H1 (cell line): ENCODE measurements around the gene GUCY1A1. TPM values are rescaled to one million over a fixed set of nuclear protein-coding genes. Genes with fewer than 3 reads are reported as not detected.

Experiments
- CTCF ChIA-PET: fragments of 300-600 bp; sonication (Branson Sonifier 250); formaldehyde crosslinking; loops from one replicate; lab custom pipeline; 2021; ENCODE audit not compliant: partially characterized antibody; lab: Charles Lee
- POLR2A ChIA-PET: fragments of 300-600 bp; sonication (Branson Sonifier 250); formaldehyde crosslinking; loops from one replicate; lab custom pipeline; 2021; ENCODE audit warnings: inconsistent platforms; ENCODE audit not compliant: partially characterized antibody; lab: Charles Lee
- DNase-seq, 2 experiments: peaks; one replicate each; pipeline versions ENCODE4 v3.0.0 to v3.0.0-alpha.2; 2010 to 2022; ENCODE audit warnings: low spot score in 2 of 2, low read depth in 1 of 2, mixed read lengths in 1 of 2
- FAIRE-seq: peaks from 2 replicates; lab custom pipeline; 2011; peaks lifted over from hg19 to GRCh38; lab: Jason Lieb, UNC
- H2AFZ ChIP-seq: 2 replicates; pipeline ENCODE4 v1.8.1; 2012; ENCODE audit warnings: low read length, inconsistent platforms
- H2AK5ac ChIP-seq: 2 replicates; pipeline ENCODE4 v1.6.1; 2013; ENCODE audit warnings: low read depth, low read length
- H2BK120ac ChIP-seq: replicated peaks from 2 replicates; pipeline ENCODE3; 2013; ENCODE audit warnings: low read depth, low read length, inconsistent platforms
- H2BK12ac ChIP-seq: 2 replicates; pipeline ENCODE4 v1.6.1; 2013; ENCODE audit warnings: low read depth, low read length
- H2BK15ac ChIP-seq: 2 replicates; pipeline ENCODE4 v1.6.1; 2013; ENCODE audit warnings: low read length
- H2BK20ac ChIP-seq: 2 replicates; pipeline ENCODE4 v1.6.1; 2013; ENCODE audit warnings: low read length
- H2BK5ac ChIP-seq: 2 replicates; pipeline ENCODE4 v1.6.1; 2013; ENCODE audit warnings: low read depth, low read length
- H3K14ac ChIP-seq: 2 replicates; pipeline ENCODE4 v1.6.1; 2013; ENCODE audit warnings: inconsistent platforms; ENCODE audit not compliant: insufficient read length
- H3K18ac ChIP-seq: 2 replicates; pipeline ENCODE4 v1.6.1; 2013; ENCODE audit warnings: low read length; ENCODE audit errors: extremely low read depth
- H3K23ac ChIP-seq: 2 replicates; pipeline ENCODE4 v1.6.1; 2013; ENCODE audit warnings: inconsistent platforms; ENCODE audit not compliant: insufficient read length
- H3K23me2 ChIP-seq: 2 replicates; pipeline ENCODE4 v1.6.1; 2013; ENCODE audit warnings: low read depth, low read length
- H3K27ac ChIP-seq: 2 replicates; pipeline ENCODE4 v1.6.1; 2011; ENCODE audit warnings: low read depth, low read length, inconsistent platforms
- H3K27me3 ChIP-seq, 4 experiments: replicated peaks in 1 of 4; 1 replicate in 1 of 4; 2 replicates in 3 of 4; pipeline versions ENCODE4 v1.6.1 to v1.8.1; 2011 to 2013; ENCODE audit warnings: low read length in 3 of 4, mild to moderate bottlenecking in 3 of 4, inconsistent platforms in 2 of 4, mixed read lengths in 2 of 4, moderate library complexity in 1 of 4; ENCODE audit not compliant: control insufficient read depth in 3 of 4, insufficient read depth in 3 of 4; ENCODE audit errors: extremely low read depth in 1 of 4
- H3K36me3 ChIP-seq, 4 experiments: 2 replicates each; pipeline versions ENCODE4 v1.6.1 to v1.8.1; 2011 to 2013; ENCODE audit warnings: mild to moderate bottlenecking in 4 of 4, low read length in 3 of 4, moderate library complexity in 2 of 4, control low read depth in 1 of 4, inconsistent platforms in 1 of 4; ENCODE audit not compliant: insufficient read depth in 4 of 4, control insufficient read depth in 2 of 4
- H3K4ac ChIP-seq: replicated peaks from 2 replicates; pipeline ENCODE3; 2013; ENCODE audit warnings: low read length, low read depth, mixed read lengths, inconsistent platforms; ENCODE audit not compliant: insufficient read length
- H3K4me1 ChIP-seq, 4 experiments: replicated peaks in 1 of 4; 1 replicate in 1 of 4; 2 replicates in 3 of 4; pipeline versions ENCODE4 v1.6.1 to v1.8.1; 2011 to 2013; ENCODE audit warnings: low read length in 3 of 4, inconsistent platforms in 2 of 4, mixed read lengths in 1 of 4; ENCODE audit not compliant: insufficient read depth in 4 of 4, control insufficient read depth in 3 of 4
- H3K4me2 ChIP-seq, 2 experiments: 2 replicates each; pipeline versions ENCODE4 v1.6.1 to v1.8.1; 2011 to 2013; ENCODE audit warnings: low read depth in 2 of 2, low read length in 2 of 2, control low read depth in 1 of 2, inconsistent platforms in 1 of 2, mild to moderate bottlenecking in 1 of 2; ENCODE audit not compliant: insufficient read depth in 1 of 2
- H3K4me3 ChIP-seq, 4 experiments: fragments of 200-600, 300-600 bp in 1 of 4; sonication (generic), shearing (Covaris generic), sonication (Bioruptor Twin) in 1 of 4; 2 replicates each; pipeline versions ENCODE4 v1.5.1 to v1.8.1; 2011 to 2016; ENCODE audit warnings: low read length in 4 of 4, low read depth in 3 of 4, control low read depth in 2 of 4, inconsistent platforms in 2 of 4, mild to moderate bottlenecking in 2 of 4, mixed read lengths in 1 of 4, moderate library complexity in 1 of 4; ENCODE audit not compliant: insufficient read depth in 2 of 4; ENCODE audit errors: extremely low read depth in 1 of 4
- H3K56ac ChIP-seq: replicated peaks from 2 replicates; pipeline ENCODE3; 2013; ENCODE audit warnings: low read depth, mild to moderate bottlenecking, mixed read lengths, low read length, inconsistent platforms; ENCODE audit not compliant: insufficient read length
- H3K79me1 ChIP-seq: 2 replicates; pipeline ENCODE4 v1.6.1; 2013; ENCODE audit warnings: low read depth, low read length, control low read depth
- H3K79me2 ChIP-seq, 2 experiments: 2 replicates each; pipeline versions ENCODE4 v1.6.1 to v1.8.1; 2012 to 2013; ENCODE audit warnings: low read length in 2 of 2, mild to moderate bottlenecking in 2 of 2, inconsistent platforms in 1 of 2; ENCODE audit not compliant: insufficient read depth in 2 of 2, control insufficient read depth in 1 of 2
- H3K9ac ChIP-seq, 4 experiments: replicated peaks in 1 of 4; 1 replicate in 1 of 4; 2 replicates in 3 of 4; pipeline versions ENCODE4 v1.6.1 to v1.8.1; 2011 to 2013; ENCODE audit warnings: low read depth in 3 of 4, low read length in 3 of 4, control low read depth in 2 of 4, mild to moderate bottlenecking in 2 of 4, moderate library complexity in 2 of 4, inconsistent platforms in 1 of 4; ENCODE audit errors: extremely low read depth in 1 of 4
- H3K9me3 ChIP-seq, 2 experiments: 2 replicates each; pipeline versions ENCODE4 v1.6.1 to v1.8.1; 2012 to 2013; ENCODE audit warnings: mild to moderate bottlenecking in 2 of 2, moderate library complexity in 2 of 2, control low read depth in 1 of 2, inconsistent platforms in 1 of 2, low read depth in 1 of 2, low read length in 1 of 2, mixed read lengths in 1 of 2; ENCODE audit not compliant: insufficient read depth in 2 of 2
- H4K20me1 ChIP-seq, 2 experiments: replicated peaks in 1 of 2; 2 replicates each; pipeline versions ENCODE3 to v1.8.1; 2011 to 2013; ENCODE audit warnings: inconsistent platforms in 2 of 2, low read length in 2 of 2, mild to moderate bottlenecking in 1 of 2; ENCODE audit not compliant: insufficient read depth in 2 of 2, control insufficient read depth in 1 of 2
- H4K5ac ChIP-seq: 2 replicates; pipeline ENCODE4 v1.6.1; 2013; ENCODE audit warnings: low read length, low read depth, mixed read lengths, inconsistent platforms; ENCODE audit not compliant: insufficient read length
- H4K8ac ChIP-seq: 2 replicates; pipeline ENCODE4 v1.8.0; 2013; ENCODE audit warnings: mild to moderate bottlenecking, moderate library complexity, low read length, inconsistent platforms; ENCODE audit not compliant: insufficient read depth; ENCODE audit errors: extremely low read depth
- H4K91ac ChIP-seq: replicated peaks from 2 replicates; pipeline ENCODE3; 2013; ENCODE audit warnings: low read length, mixed read lengths, inconsistent platforms; ENCODE audit not compliant: insufficient read length
- BACH1 ChIP-seq: IDR thresholded peaks from 2 replicates; pipeline ENCODE4 v1.6.1; 2012; ENCODE audit warnings: low read length, improper control_type of control experiment
- HDAC2 ChIP-seq, 2 experiments: fragments of 300-600 bp in 1 of 2; sonication (generic) in 1 of 2; IDR thresholded peaks; 2 replicates each; pipeline ENCODE4 v1.6.1; 2011 to 2012; ENCODE audit warnings: low read depth in 2 of 2, low read length in 2 of 2, mild to moderate bottlenecking in 2 of 2, moderate library complexity in 2 of 2, borderline replicate concordance in 1 of 2, inconsistent platforms in 1 of 2
- JUND ChIP-seq: IDR thresholded peaks from 2 replicates; pipeline ENCODE4 v1.6.1; 2011; ENCODE audit warnings: mild to moderate bottlenecking, improper control_type of control experiment, low read length
- POLR2AphosphoS5 ChIP-seq: IDR thresholded peaks from 2 replicates; pipeline ENCODE4 v1.6.1; 2011; ENCODE audit warnings: low read depth, low read length
- SRF ChIP-seq: IDR thresholded peaks from 2 replicates; pipeline ENCODE4 v1.6.1; 2011; ENCODE audit warnings: mild to moderate bottlenecking, low read depth, low read length, moderate library complexity
- TAF1 ChIP-seq: IDR thresholded peaks from 2 replicates; pipeline ENCODE4 v1.6.1; 2011; ENCODE audit warnings: mild to moderate bottlenecking, low read depth, low read length
- WGBS, 2 experiments: shearing (Covaris generic) in 1 of 2; methylation state at CpG; one replicate each; pipeline versions ENCODE4 v1.1.6 to v1.1.7; 2013 to 2015; ENCODE audit warnings: low lambda C conversion rate in 2 of 2, mixed read lengths in 2 of 2, inconsistent platforms in 1 of 2, low coverage in 1 of 2, missing lambda C conversion rate in 1 of 2; ENCODE audit not compliant: insufficient replicate concordance in 2 of 2, insufficient coverage in 1 of 2, insufficient read length in 1 of 2; ENCODE audit errors: extremely low coverage in 1 of 2, missing lambda C conversion rate in 1 of 2; 5-methylcytosine and 5-hydroxymethylcytosine counted together
- polyA plus RNA-seq, 7 experiments: library from polyadenylated mRNA; depleted of rRNA in 3 of 7; stranded (reverse) in 5 of 7; unstranded in 2 of 7; fragments of >200 nt in 5 of 7; fragments of 200-250 nt in 2 of 7; gene quantifications; 1 replicate in 5 of 7; 2 replicates in 1 of 7; 4 replicates in 1 of 7; pipeline versions ENCODE4 v1.2.1 to v1.2.3, GENCODE V29; 2011 to 2013; ENCODE audit warnings: missing spikeins in 2 of 7, mixed read lengths in 2 of 7
- total RNA-seq: library from RNA; stranded (reverse); fragmentation: NEBNext Ultra II Directional; extraction: Animal tissue kit (Norgen Biotek cat#: 25700); gene quantifications from 2 replicates; pipeline ENCODE4 v1.2.1, GENCODE V29; 2021

GUCY1A1 gene
- total and polyA plus RNA-seq, 2 of the 8 experiments (the other 6 are each of a cell fraction or from before 2014, with no cell fraction given) = not detected

GRCh38 chr4:155632310-155632840 lies 34.3 kb upstream of the GUCY1A1 start:
- Histone ChIP-seq H2BK15ac (no peak overlapping the region), H3K79me2 (no peaks in the 10 kb centered on the region), H3K23me2 (no peaks in the 10 kb centered on the region), H3K4ac (no peak overlapping the region), H3K9ac (no peak overlapping the region), H3K23ac (no peak overlapping the region), H3K14ac (no peak overlapping the region), H3K4me3 (no peak overlapping the region), H2AFZ (no peak overlapping the region), H3K4me1 (no peaks in the 10 kb centered on the region), H3K36me3 (no peaks in the 10 kb centered on the region), H3K4me2 (no peak overlapping the region), H3K27ac (no peak overlapping the region), H3K27me3 (no peaks in the 10 kb centered on the region), H4K5ac (no peak overlapping the region), H4K91ac (no peak overlapping the region), H2BK120ac (no peak overlapping the region), H2BK20ac (no peak overlapping the region), H2BK12ac (no peak overlapping the region), H3K56ac (no peak overlapping the region), H2BK5ac (no peak overlapping the region), H4K8ac (no peak overlapping the region), H4K20me1 (no peaks in the 10 kb centered on the region), H3K18ac (no peak overlapping the region), H3K9me3 (no peaks in the 10 kb centered on the region), H3K79me1 (no peaks in the 10 kb centered on the region), H2AK5ac (no peak overlapping the region)
- TF ChIP-seq POLR2AphosphoS5 (no peak), HDAC2 (IDR thresholded peaks at IDR 0.05; ENCODE audit: borderline replicate concordance in 1 of 2, low read depth in 2 of 2, low read length in 2 of 2) (no peak), BACH1 (no peak), TAF1 (no peak), JUND (no peak), SRF (no peak)
- ChIA-PET CTCF (interaction anchor here (1.0 kb wide), 1 partner anchor 16 kb away, joined by 3 read pairs; no protein-coding TSS in a partner anchor), POLR2A (no interaction called here)
- no peak for FAIRE-seq
- no peak for DNase-seq
- whole genome bisulfite sequencing, 2 experiments = 91% methylated on average over 4 of the region's 4 CpGs; no CpG with 5 or more reads in 1 of the 2 experiments
